Tibial nerve (tissue), 3 donors: ENCODE data around the gene TGM1.

Source experiments
- POLR2A ChIP-seq, 2 donors: fragments of 450-650 bp; IDR thresholded peaks; one replicate each; pipeline ENCODE4 v1.6.1; 2017; ENCODE audit warnings: antibody characterized with exemption in 2 of 2, mild to moderate bottlenecking in 2 of 2, moderate library complexity in 2 of 2
- TF ChIP-seq, protein P1 (sequence below), 5 experiments: fragments of 200-600 bp in 3 of 5; fragments of 450-650 bp in 2 of 5; sonication (generic) in 3 of 5; IDR thresholded peaks; one replicate each; pipeline ENCODE4 v1.5.1; 2016 to 2019; ENCODE audit warnings: antibody characterized with exemption in 5 of 5, mild to moderate bottlenecking in 3 of 5, moderate library complexity in 2 of 5

DNA sequence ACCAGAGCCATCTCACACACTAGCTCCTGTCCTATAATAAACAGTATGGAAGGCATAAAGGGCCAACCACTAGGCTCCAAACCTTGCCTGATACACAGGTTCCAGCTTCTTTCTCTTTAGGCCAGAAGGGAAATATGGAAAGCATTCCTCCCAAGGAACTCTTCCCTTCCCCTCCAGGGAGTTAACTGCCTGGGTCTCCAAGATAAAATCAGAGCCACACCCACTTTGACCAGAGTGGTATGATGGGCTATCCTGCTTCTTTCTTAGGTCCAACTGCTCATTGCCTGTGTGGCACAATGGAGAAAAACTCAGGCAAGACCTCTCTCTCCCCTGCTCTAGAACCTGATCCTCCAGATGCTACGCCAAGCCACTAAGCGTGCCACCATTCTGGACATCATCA is 55.4 kb downstream of the TGM1 start:
- TF ChIP-seq, protein P1, sequence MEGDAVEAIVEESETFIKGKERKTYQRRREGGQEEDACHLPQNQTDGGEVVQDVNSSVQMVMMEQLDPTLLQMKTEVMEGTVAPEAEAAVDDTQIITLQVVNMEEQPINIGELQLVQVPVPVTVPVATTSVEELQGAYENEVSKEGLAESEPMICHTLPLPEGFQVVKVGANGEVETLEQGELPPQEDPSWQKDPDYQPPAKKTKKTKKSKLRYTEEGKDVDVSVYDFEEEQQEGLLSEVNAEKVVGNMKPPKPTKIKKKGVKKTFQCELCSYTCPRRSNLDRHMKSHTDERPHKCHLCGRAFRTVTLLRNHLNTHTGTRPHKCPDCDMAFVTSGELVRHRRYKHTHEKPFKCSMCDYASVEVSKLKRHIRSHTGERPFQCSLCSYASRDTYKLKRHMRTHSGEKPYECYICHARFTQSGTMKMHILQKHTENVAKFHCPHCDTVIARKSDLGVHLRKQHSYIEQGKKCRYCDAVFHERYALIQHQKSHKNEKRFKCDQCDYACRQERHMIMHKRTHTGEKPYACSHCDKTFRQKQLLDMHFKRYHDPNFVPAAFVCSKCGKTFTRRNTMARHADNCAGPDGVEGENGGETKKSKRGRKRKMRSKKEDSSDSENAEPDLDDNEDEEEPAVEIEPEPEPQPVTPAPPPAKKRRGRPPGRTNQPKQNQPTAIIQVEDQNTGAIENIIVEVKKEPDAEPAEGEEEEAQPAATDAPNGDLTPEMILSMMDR (IDR thresholded peaks at IDR 0.05) = no peak
- no peak for TF ChIP-seq POLR2A (IDR thresholded peaks at IDR 0.05)
